Measurements from ENCODE around the gene ASTN2. TPM values are rescaled to one million over a fixed set of nuclear protein-coding genes. Genes with fewer than 3 reads are reported as not detected.

The ASTN2 gene
- total and polyA plus RNA-seq, 10 of the 15 experiments (the other 5 are each of a cell fraction or from before 2014, with no cell fraction given) = 1.4 to 15.7 (median 7.0) TPM

DNA sequence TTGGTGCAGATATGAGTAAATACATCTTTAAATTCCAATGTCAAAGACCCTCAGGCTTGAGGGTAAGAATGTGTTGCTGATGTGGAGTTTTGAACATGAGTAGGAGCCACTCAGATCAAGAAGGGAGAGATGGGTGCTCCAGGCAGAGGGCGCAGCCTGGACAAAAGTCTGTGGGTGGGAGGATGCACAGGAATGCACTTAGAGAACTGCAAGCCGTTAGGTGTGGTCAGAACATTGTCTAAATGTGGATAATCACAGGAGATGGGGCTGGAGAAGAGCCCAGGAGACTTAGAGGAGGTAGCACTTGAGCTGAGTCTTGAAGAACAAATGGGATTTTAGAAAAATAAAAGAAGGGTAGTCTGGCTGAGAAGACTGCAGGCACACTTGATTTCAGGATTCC, 1005.7 kb downstream of the ASTN2 start (continued):
- TF ChIP-seq ETV6 (conservative IDR thresholded peaks at IDR 0.05 in 1 of 2, IDR thresholded peaks at IDR 0.05 in 1 of 2; ENCODE audit: borderline replicate concordance in 1 of 2, low read depth in 1 of 2) (no peak), HCFC1 (IDR thresholded peaks at IDR 0.05; ENCODE audit: low read length) (no peak), BCL11A (IDR thresholded peaks at IDR 0.05; ENCODE audit: low read depth, low read length) (no peak)
- TF ChIP-seq, protein P1, sequence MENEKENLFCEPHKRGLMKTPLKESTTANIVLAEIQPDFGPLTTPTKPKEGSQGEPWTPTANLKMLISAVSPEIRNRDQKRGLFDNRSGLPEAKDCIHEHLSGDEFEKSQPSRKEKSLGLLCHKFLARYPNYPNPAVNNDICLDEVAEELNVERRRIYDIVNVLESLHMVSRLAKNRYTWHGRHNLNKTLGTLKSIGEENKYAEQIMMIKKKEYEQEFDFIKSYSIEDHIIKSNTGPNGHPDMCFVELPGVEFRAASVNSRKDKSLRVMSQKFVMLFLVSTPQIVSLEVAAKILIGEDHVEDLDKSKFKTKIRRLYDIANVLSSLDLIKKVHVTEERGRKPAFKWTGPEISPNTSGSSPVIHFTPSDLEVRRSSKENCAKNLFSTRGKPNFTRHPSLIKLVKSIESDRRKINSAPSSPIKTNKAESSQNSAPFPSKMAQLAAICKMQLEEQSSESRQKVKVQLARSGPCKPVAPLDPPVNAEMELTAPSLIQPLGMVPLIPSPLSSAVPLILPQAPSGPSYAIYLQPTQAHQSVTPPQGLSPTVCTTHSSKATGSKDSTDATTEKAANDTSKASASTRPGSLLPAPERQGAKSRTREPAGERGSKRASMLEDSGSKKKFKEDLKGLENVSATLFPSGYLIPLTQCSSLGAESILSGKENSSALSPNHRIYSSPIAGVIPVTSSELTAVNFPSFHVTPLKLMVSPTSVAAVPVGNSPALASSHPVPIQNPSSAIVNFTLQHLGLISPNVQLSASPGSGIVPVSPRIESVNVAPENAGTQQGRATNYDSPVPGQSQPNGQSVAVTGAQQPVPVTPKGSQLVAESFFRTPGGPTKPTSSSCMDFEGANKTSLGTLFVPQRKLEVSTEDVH (IDR thresholded peaks at IDR 0.05; ENCODE audit: low read depth, partially characterized antibody) = no peak

DNA sequence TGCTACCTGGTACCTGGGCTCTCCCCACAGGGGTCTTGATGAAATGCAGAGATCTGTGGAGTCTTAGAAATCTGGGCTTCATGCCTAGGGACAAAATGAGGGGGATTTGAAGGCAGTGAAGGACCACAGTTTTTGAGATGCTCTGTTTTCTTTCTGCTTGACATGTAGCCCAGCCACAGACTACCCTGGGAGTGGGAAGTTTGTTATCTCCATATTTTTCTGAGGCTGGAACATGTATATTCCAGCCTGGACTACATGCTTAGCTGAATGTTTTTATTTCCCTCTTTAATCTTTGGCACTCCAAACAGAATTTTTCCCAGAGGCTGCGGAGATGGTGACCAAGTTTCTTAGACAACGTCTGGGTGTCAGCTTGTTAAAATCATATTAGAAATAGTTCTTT, 1008.4 kb downstream of the ASTN2 start:
- in situ Hi-C loops (cut with MboI) = no loop called here
- no peak for FAIRE-seq
- CTCF ChIA-PET = no interaction called here
- TF ChIP-seq CHD1 (IDR thresholded peaks at IDR 0.05; ENCODE audit: low read depth, low read length) = no peak
- TF ChIP-seq, protein P2, sequence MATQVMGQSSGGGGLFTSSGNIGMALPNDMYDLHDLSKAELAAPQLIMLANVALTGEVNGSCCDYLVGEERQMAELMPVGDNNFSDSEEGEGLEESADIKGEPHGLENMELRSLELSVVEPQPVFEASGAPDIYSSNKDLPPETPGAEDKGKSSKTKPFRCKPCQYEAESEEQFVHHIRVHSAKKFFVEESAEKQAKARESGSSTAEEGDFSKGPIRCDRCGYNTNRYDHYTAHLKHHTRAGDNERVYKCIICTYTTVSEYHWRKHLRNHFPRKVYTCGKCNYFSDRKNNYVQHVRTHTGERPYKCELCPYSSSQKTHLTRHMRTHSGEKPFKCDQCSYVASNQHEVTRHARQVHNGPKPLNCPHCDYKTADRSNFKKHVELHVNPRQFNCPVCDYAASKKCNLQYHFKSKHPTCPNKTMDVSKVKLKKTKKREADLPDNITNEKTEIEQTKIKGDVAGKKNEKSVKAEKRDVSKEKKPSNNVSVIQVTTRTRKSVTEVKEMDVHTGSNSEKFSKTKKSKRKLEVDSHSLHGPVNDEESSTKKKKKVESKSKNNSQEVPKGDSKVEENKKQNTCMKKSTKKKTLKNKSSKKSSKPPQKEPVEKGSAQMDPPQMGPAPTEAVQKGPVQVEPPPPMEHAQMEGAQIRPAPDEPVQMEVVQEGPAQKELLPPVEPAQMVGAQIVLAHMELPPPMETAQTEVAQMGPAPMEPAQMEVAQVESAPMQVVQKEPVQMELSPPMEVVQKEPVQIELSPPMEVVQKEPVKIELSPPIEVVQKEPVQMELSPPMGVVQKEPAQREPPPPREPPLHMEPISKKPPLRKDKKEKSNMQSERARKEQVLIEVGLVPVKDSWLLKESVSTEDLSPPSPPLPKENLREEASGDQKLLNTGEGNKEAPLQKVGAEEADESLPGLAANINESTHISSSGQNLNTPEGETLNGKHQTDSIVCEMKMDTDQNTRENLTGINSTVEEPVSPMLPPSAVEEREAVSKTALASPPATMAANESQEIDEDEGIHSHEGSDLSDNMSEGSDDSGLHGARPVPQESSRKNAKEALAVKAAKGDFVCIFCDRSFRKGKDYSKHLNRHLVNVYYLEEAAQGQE (IDR thresholded peaks at IDR 0.05; ENCODE audit: low read depth, low read length) = no peak
- no peak for TF ChIP-seq STAT1 (conservative IDR thresholded peaks at IDR 0.05)
- TF ChIP-seq RAD21 (IDR thresholded peaks at IDR 0.05; ENCODE audit: insufficient read depth, low read depth, low read length) = no peak
- TF ChIP-seq GATAD2B (conservative IDR thresholded peaks at IDR 0.05; ENCODE audit: low read depth) = no peak
- TF ChIP-seq, protein P3, sequence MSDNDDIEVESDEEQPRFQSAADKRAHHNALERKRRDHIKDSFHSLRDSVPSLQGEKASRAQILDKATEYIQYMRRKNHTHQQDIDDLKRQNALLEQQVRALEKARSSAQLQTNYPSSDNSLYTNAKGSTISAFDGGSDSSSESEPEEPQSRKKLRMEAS (IDR thresholded peaks at IDR 0.05; ENCODE audit: low read depth, low read length) = no peak
- TF ChIP-seq EZH2 (IDR thresholded peaks at IDR 0.05; ENCODE audit: borderline replicate concordance, control insufficient read depth, low read depth, low read length) = no peak
- TF ChIP-seq SMAD5 (IDR thresholded peaks at IDR 0.05; ENCODE audit: low read depth) = no peak
- no peak for TF ChIP-seq CREM (IDR thresholded peaks at IDR 0.05; ENCODE audit: low read depth)
- no peak for TF ChIP-seq EED (IDR thresholded peaks at IDR 0.05; ENCODE audit: low read depth)
- no peak for TF ChIP-seq POLR2AphosphoS2 (IDR thresholded peaks at IDR 0.05; ENCODE audit: low read depth, low read length)
- no peak for TF ChIP-seq IKZF1 (conservative IDR thresholded peaks at IDR 0.05)
- no peak for TF ChIP-seq RBBP5 (conservative IDR thresholded peaks at IDR 0.05)

More for the DNA sequence above, 1008.4 kb downstream of the ASTN2 start:
- DNase-seq (ENCODE audit: low read depth, low spot score) (no peak), ATAC-seq (no peak)
- no peak overlapping the region for H3K4me2 ChIP-seq (ENCODE audit: control insufficient read depth, insufficient read depth)
- H4K20me1 ChIP-seq (ENCODE audit: control insufficient read depth, insufficient read depth) = no peaks in the 10 kb centered on the region
- H3K36me3 ChIP-seq (ENCODE audit: control insufficient read depth in 2 of 2, insufficient read depth in 2 of 2, low read length in 1 of 2) = no peaks in the 10 kb centered on the region
- 66% methylated on average over 2 of the region's 2 CpGs for WGBS (ENCODE audit: insufficient coverage, insufficient replicate concordance, low lambda C conversion rate, missing lambda C conversion rate)
- no peak overlapping the region for H3K9ac ChIP-seq (ENCODE audit: control insufficient read depth, insufficient read depth, low read length)
- no peak overlapping the region for H3K4me3 ChIP-seq
- ChIA-PET RAD21 (ENCODE audit: unreplicated experiment) (no interaction called here), SMC1A (ENCODE audit: uncharacterized antibody, unreplicated experiment) (no interaction called here), POLR2A (no interaction called here)
- H3K27ac ChIP-seq (ENCODE audit: control insufficient read depth, insufficient read depth) = no peak overlapping the region
- H3K27me3 ChIP-seq (replicated peaks in 1 of 2; ENCODE audit: control insufficient read depth in 2 of 2, insufficient read depth in 2 of 2, low read length in 1 of 2) = no peaks in the 10 kb centered on the region
- H3K4me1 ChIP-seq (ENCODE audit: control insufficient read depth, insufficient read depth, low read length) = no peaks in the 10 kb centered on the region
- BruUV-seq (replicated peaks) = no TSS peak
- intact Hi-C loops (cut with micrococcal nuclease; ENCODE audit: unreplicated experiment) = no loop called here
- H2AFZ ChIP-seq (ENCODE audit: control insufficient read depth, low read depth, low read length) = no peak overlapping the region
- H3K79me2 ChIP-seq (ENCODE audit: control insufficient read depth, insufficient read depth, low read length) = no peaks in the 10 kb centered on the region
- no peaks in the 10 kb centered on the region for H3K9me3 ChIP-seq (replicated peaks; ENCODE audit: control insufficient read depth, insufficient read depth, low read length)
